Activated CD4-positive, alpha-beta T cell treated with anti-CD3 and anti-CD28 coated beads, Interleukin-10, Interleukin-2, amounts not matched to agents 100 ng/mL and 50 ng/mL, durations not matched to agents 16 hours and 8 hours (primary cell): ENCODE data around the gene WNK2.

Source experiments
- DNase-seq: peaks from one replicate; pipeline ENCODE4 v3.0.0-alpha.2; 2020

Gene WNK2

DNA sequence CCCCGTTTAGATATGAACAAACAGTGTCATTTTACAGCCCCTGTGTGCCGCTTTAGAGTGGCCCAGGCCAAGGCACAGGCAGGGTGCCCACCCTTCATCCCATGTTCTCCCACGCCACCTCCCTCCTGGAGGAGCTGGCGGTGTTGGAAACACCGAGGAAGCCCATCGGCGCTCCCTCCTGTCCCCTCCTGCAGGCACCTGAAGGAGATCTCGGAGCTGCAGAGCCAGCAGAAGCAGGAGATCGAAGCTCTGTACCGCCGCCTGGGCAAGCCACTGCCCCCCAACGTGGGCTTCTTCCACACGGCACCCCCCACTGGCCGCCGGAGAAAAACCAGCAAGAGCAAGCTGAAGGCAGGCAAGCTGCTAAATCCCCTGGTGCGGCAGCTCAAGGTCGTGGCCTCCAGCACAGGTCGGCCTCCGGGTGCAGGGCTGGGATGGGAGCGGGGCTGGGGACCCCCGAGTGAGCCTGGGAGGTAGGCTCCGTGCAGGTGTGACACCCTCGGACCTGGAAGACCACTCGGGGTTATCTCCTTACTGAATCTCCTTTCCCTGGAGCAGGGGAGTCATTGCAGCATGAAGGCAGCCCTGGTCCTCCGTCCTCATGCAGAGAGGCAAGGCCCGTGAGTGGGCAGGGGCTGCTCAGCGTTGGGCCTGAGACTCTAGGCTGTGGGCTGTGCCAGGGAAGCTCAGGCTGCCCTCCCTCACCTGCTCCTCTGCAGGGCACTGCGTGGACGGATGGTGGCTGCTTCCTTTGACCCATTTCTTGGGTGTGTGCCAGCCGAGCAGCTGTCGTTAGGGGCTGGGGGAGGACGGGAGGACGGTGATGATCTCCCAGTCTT, 113.9 kb downstream of the WNK2 start:
- DNase-seq, result no peak

DNA sequence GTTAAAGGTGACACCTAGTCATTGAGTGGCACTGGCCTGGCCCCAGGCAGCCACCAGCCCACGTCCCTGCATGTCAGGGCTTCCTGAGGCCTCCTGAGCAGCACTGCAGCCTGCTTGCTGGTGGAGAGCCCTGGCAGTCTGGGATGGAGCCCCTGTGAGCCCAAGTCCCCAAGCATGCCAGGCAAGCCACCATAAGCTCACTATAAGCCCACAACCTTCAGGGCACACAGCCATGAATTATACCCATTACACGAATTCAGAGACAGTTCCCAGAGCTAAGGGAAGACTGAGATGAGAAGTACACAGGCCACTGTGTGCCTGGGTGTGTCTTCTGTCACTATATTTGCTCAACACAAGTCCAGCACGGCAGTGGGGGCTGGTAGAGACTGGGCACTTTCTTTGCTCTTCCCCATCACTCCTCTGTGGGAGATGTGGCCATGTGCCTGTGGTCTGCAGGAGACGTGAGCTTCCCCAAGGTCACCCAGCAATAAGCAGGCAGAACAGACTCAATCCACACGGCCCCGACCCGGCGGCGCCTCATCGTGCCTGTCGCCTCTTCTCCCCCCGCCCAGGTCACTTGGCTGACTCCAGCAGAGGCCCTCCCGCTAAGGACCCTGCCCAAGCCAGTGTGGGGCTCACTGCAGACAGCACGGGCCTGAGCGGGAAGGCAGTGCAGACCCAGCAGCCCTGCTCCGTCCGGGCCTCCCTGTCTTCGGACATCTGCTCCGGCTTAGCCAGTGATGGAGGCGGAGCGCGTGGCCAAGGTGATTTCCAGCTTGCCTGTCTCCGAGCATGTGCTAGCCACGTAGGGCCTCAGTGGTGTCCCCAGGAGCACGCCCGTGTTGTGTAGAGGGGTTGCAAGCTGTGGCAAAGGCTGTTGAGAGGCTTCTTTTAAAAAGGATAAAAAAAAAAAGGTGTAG, 114.8 kb downstream of the WNK2 start:
- DNase-seq, result no peak

DNA sequence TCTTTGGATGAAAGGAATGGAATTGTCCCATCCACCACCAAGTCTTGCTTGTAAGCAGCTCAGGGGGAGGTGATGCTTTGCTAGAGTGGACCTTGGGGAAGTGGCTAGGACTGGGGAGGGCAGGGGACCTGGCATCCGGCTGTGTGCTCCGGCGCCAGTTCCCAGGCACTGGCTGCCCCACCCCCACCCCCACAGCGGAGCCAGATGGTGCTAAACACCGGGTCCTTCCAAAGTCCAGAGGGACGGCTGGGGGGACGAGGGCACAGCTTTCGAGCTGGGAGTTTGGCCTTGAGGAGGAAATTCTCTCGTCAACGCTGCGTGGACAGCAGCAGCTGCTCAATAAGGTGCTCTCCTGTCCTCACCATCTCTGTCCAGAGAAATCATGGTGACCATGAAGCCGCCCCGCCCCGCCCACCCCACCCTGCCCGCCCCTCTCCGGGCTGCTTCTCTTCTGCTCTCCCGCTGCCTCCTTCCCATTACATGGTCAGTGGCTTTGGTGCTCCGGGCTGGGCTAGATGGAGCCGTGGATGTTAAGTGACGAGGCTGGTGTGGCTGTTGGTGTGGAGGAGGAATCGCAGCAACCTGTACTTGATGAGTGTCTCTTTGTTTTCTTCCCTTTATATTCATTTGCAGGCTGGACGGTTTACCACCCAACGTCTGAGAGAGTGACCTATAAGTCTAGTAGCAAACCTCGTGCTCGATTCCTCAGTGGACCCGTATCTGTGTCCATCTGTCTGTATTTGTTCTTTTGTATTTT, 115.7 kb downstream of the WNK2 start:
- DNase-seq, result no peak

DNA sequence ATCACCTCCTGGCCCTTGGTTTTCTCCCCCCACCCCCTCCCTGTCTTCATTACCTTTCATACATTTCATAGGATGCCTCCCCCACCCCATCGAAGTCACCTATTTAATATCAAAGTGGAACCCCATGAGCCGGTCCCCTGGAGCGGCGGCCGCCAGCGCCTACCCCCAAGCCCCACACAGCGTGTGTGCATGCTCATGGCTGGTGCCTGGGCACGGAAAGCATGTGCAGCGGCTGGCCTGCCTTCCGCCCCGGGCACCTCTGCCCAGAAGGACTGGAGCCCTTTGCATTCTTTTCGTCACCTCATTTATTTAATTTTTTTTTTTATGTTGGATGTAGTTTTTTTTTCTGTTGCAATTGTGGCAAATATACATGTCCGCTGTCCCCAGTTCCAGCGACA, 116.2 kb downstream of the WNK2 start:
- DNase-seq, result no peak

DNA sequence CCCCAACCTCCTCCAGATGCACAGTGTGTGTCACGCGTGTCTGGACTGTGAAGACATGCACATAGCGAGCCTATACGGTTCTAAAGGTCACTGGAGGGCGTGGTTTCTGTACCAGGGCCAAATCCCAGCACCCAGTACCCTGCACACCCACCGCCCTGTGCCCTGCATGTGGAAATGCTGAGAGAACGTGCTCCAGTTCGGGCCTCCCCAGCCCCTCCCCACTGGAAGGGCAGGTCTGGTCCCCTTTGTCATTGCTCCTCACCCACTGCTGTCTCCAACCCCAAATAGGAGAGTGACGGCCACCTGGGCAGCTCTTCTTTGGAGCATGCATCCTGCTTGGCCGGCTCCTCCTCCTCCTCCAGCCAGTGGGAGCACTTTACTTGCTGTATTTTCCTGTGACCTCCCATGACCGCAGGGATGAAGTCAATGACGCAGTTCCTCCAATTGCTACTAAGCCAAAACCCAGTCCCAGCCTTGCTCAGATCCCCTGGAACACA, 116.7 kb downstream of the WNK2 start:
- DNase-seq, result no peak

DNA sequence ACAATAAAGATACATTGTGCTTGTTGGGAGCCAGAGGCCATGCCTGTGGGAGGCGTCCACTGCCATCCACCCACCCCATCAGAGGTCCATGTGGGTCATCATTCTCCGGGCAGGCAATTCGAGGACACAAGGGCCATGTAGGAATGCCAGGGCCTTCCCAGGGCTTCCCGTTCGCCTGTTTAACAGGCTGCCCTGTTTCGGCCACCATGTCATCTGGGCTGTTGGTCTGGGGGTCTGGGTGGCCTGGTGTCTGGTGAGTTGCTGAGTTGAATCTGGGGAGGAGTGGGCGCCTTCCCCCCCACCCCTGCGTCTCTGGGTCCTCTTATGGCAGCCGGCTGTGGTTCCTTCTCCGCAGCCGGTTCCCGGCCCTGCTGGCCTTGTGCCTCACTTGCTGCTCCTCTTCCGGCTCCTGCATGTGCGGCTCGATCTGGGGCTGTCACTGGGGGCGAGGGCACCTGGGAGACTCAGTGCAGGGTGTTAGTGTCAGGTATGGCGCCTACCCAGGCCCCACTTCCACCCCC, 117.4 kb downstream of the WNK2 start:
- DNase-seq, result no peak

DNA sequence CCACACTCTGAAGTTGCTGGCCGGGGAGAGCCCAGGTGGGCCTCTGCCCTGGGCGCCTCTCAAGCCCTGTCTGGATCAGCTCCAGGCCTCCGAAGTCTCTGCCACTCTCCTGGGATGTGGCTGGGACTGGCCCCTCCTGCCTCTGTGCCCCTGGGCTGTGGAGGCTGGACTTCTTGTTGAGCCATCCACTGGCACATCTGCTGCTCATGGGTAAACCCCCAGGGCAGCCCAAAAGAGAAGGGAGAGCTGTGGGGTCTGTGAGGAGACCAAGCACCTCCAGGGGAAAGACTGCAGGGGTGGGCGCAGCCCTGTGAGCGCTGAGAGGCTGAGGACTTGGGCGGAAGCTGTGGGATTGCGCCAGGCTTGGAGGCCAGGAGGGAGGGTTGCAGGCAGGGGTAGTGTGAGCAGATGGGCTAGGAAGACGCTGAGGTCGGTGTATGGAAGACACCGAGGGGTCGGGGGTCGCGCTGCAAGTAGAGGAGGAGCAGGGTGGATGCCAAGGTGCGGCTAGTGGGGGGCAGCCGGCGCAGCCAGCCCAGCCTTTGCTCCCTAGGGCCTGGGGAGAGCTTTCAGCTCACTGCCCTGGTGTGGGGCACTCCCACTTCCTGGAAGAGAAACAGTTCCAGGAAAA, 118.1 kb downstream of the WNK2 start:
- no peak for DNase-seq

DNA sequence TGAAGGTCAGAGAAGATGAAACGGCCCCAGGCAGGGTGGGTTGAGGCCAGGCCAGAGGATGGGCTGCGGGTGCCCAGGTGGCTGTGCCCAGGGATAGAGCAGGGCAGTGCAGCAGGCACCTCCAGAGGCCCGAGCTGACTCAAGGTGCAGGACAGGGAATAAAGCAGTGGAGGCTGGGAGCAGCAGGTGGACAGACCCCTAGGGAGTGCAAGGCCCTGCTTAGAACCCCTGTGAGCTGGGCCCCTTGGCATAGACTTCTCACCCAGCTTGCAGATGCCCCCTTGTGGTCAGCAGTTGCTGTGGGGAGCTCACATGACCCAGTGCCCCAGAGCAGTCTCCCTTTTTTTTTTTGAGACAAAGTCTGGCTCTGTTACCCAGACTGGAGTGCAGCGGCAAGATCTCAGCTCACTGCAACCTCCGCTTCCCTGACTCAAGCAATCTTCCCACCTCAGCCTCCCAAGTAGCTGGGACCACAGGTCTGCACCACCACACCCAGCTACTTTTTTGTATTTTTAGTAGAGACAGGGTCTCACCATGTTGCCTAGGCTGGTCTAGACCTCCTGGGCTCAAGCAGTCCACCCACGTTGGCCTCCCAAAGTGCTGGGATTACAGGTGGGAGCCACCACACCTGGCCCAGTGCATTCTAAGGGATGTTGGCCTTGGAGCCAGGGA, 118.8 kb downstream of the WNK2 start:
- DNase-seq, result peak; percentile 62

DNA sequence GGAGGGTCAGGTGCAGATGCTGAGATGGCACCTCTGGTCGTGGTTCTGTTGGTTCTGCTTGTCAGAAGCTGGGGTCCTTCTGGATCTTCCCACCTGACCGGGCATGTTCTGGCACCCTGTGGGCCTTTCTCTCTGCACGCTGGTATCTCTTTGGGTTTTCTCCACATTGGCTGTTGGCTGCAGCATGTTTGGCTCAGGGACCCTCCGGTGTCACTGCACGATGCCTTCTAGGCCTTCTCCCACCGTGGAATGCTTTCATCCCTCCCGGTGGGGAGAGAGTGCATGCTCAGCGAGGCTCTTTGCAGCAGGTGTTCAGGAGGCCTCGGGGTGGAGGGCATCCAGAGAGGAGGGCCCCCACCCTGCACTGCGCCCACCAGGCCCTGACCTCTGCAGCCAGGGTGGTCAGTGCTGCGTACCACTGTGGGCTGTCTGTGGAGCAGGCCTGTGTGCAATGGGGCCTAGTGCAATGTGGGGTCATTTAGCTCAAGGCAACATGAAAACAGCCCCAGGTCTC, 119.4 kb downstream of the WNK2 start:
- no peak for DNase-seq

DNA sequence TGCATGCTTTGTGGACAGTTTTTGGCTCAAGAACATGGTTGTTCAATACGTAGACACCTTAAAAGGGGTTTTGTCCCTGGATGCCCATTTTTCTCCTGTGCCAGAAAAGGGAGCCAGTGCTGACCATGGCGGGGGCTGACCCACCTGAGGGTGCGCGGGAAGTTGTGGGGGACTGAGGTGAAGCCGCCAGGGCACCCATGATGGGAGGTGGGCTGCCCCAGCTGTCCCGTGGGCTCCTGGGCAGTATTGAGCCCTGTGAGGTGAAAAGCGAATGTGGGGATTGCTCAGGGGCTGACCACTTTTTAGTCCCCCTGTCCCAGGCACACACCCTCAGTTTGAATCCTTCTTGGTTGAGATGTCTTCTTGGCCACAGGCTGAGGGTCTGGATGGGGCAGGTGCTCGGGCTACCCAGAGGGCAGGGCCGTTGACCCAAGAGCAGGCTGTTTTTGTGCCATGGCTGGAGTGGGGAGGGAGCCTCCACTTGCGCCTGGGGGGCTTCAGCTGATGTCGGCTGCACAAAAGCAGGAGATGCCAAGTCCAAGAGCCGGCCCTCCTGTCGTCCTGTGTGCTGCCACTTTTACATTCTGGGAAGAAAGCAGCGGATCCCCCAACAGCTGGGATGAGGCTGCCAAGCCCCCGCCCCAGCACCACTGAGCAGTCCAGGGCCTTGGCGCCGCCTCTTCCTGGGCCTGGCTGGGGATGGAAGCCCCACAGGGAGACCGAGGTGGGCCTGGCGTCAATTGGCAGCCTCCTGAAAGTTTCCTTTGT, 120.1 kb downstream of the WNK2 start:
- DNase-seq, result no peak

DNA sequence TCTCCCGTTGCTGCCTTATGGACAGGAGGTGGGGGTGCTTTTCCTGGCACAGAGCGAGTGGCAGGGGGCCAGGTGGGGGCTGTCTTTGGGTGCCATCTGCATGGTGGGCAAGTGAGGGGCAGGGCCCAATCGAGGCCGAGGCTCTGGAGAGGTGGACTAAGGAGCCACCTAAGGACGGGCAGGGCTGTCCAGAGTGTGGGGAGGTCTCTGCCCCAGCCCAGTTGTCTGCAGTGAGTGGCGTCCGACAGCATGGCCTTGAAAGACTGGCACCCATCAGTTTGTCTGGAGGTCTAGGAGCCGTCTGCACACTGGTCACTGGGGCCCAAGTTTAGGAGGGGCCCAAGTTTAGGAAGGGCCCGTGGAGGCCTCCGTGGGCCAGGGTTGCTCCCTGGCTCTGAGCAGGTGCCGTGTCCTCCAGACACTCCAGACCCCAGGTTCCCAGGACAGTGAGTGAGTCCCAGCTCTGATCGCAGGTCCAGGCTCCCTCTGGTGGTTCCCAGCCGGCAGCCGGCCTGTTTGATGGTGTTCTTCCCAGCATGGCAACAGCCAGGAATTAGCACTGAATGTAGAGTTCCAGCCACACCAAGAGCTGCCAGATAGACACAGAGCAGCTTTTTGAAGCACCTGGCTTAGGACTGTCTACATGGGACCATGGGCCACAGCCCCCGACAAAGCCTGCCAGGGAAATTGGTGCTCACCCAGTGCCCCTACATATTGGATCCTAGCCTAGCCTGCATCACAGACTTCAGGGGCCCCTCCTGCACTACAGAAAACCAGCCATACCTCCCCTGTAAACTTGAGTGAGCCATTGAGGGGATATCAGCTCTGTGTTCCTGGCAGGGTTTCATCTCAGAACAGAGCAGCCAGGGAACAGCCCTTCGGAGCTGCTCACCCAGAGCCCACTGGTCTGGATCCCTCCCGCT, 120.9 kb downstream of the WNK2 start:
- peak; percentile 25 for DNase-seq

DNA sequence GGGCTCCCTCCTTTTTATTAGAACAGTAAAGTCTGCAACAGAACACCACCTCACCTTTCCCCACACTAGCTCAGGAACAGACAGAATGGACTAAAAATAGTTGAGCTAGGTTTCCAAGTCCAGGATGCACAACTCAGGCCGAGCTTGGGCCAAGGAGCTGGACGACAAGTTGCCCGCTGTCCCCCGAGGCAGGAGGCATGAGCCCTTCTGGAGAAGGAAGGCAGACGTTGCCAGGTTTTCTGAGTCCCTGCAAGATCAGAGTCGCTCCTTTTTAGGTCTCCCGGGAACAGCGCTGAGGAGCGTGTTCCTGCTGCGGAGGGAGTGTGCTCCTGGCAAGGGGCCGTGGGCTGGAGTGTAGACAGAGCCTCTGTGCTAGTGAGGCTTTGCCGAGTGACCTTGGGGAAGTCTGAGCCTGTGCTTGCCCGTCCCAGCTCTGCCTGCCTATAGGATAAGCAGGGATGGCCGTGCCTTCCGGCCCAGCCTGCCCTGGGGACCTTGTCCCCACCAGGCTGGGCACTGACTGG, 121.6 kb downstream of the WNK2 start:
- no peak for DNase-seq

DNA sequence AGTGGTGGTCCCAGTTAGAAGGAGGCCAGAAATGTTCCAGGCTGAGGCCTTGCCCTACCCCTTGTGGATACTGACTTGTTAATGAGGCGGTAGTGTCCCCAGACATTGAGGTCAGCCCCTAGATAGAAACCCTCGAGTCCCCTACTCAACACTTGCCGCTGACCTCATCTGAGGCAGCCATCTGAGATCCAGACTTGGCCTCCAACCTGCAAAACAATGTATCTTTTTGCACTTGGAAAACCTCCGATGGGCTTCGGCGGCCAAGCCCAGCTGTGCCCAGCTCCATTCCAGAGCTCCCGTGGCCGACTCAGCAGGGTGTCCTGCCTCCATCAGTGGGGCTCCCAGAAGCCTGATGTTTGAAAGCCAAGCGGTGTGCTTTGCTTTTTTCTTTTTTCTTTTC, 122.1 kb downstream of the WNK2 start:
- no peak for DNase-seq

DNA sequence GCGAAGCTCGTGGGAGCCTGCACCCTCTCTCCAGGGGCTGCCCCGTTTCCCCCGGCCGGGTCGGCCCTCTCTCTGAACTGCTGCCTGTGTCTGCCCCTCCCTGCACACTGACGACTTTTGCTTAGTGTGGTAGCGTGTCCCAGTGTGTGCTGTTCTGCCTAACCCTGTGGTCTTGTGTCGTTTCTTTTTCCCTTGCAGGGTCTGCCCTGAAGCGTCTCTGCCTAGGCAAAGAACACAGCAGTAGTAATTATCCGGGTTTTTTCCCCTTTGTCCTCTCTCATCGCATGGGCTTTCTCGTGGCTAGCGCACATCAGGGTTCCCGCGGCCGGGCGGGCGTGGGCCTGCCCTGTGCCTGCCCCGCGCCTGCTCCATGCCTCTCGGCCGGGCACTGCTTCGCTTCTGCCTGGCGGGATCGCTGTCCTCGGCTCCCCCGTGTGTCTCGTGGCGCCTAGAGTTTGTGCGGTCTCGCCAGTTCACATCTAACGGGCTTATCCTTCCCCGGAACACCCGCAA, 122.7 kb downstream of the WNK2 start:
- DNase-seq, result no peak

DNA sequence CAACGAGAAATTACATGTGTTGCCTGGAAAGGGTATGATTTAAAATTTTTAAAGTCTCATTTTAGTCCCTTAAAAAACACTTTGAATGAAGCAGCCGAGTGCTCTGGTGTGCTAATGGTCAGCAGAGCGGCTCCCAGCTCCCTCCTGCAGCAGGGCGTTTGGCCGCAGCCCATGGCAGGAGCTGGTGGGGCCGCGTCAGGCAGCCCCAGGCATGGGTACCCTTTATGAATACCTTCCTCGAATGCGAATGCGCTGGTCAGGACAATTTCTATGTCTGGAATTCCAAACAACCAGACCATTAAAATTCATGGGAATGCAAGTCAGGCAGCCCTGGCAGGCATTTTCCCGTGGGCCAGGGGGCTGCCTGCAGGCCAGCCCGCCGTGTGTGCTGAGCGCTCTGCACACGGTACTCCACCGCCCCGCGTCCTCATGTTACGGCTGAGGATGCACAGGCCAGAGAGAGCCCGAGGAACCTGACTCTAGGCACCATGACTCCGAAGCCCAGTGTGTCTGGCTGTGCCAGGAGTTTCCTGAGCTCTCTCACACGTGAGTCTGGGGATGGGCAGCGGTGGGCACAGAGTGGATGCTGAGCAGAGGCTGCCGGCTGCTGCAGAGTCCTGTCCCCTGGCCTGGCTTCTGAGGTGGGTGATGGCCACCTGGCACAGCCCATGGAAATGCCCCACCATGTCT, 123.7 kb downstream of the WNK2 start:
- no peak for DNase-seq

DNA sequence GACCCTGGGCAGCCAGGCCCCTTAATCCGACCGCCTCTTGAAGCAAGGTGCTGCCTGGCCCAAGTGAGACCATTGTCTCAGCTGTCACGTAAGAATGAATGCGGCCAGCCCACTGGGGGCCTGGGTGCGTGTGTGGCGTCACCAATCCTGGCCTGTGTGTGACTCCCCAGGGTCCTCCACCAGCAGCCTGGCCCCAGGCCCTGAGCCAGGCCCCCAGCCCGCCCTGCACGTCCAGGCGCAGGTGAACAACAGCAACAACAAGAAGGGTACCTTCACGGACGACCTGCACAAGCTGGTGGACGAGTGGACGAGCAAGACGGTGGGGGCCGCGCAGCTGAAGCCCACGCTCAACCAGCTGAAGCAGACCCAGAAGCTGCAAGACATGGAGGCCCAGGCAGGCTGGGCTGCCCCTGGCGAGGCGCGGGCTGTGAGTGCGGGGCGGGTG, 124.2 kb downstream of the WNK2 start:
- DNase-seq, result no peak

DNA sequence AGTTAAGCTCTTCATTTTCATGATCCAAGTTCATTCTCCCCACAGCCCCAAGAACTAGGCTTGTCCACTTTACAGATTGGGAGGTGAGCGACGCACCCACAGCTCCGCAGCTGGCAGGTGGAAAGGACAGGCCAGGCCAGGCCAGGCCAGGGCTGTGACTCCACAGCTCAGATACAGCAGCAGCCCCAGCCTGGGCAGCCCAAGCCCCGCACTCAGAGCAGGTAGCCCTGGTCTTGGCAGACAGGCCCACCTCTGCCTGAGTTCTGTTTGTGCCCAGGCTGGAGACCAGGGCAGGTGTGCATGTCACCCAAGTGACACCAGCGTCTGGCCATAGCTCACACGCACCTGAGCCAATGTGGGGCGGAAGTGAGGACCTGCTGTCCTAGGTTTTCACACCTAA, 124.7 kb downstream of the WNK2 start:
- no peak for DNase-seq

DNA sequence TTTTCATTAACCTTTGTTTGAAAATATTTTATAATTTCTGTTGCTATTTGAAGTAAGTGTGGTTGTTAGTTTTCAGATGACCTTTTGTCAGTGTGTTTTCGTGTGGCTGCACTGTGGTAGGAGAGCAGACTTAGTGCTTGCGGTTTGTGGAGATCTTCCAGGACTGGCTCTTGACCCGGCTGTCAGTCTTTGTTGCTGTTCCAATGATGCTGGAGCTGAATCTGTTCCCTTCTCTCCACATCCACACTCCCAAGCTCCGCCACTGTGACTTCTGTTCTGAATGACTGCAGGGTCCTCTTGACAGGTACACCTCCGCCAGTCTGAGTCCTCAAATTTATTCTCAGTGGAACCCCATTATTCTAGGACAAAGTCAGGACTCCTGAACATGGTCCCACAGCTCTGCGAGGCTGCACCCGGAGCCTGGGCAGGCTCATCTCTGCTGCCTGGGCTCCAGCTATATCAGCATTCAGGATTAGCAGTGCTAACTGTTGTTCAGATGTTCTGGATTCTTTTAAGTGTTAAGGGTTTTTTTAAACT, 126.0 kb downstream of the WNK2 start:
- DNase-seq, result no peak
